Activated T-helper 17 cell treated with anti-CD3 and anti-CD28 coated beads, Interleukin-2, amount 50 U/mL, for 72 hours (primary cell): ENCODE measurements around the gene SRP68. TPM values are rescaled to one million over a fixed set of nuclear protein-coding genes. Genes with fewer than 3 reads are reported as not detected.
A peak's percentile ranks its signal among the peaks of the same experiment; 100 is the strongest.
"Not testable (repeated sequence)": the region's sequence is repeated elsewhere in the genome, so short reads cannot be mapped to it uniquely, and the experiment has no call there.

Source experiments
- ATAC-seq: fragments of 150-1000 bp; cut with Tn5 transposase; replicated peaks from 2 replicates; pipeline ENCODE4 v1.10.0; 2021; ENCODE audit warnings: mild to moderate bottlenecking, moderate library complexity
- H3K27ac Mint-ChIP-seq: one replicate; pipeline ENCODE4 v1.8.0; 2022; ENCODE audit warnings: mixed read lengths
- H3K27me3 Mint-ChIP-seq: one replicate; pipeline ENCODE4 v1.8.0; 2022; ENCODE audit warnings: mixed read lengths
- H3K36me3 Mint-ChIP-seq: one replicate; pipeline ENCODE4 v1.8.0; 2022; ENCODE audit warnings: low read depth, mild to moderate bottlenecking, mixed read lengths
- H3K4me1 Mint-ChIP-seq: one replicate; pipeline ENCODE4 v1.8.0; 2022; ENCODE audit warnings: mixed read lengths
- H3K4me3 Mint-ChIP-seq: one replicate; pipeline ENCODE4 v1.8.0; 2022; ENCODE audit warnings: mild to moderate bottlenecking, mixed read lengths
- H3K9me3 Mint-ChIP-seq: one replicate; pipeline ENCODE4 v1.8.0; 2022; ENCODE audit warnings: mixed read lengths
- total RNA-seq, 2 donors: library from RNA; stranded (reverse); gene quantifications; one replicate each; pipeline ENCODE4 v1.2.3, GENCODE V29; 2022

SRP68 gene
- total RNA-seq, 2 donors from 2014 or later: 109 to 117 TPM

GRCh38 chr17:76083536-76084182 is 11.3 kb upstream of the SRP68 start:
- ATAC-seq: no peak
- Mint-ChIP-seq H3K9me3 (no peaks in the 10 kb centered on the region), H3K4me3 (no peak overlapping the region), H3K27me3 (peaks cover 2% of the 10 kb centered on the region), H3K4me1 (no peaks in the 10 kb centered on the region), H3K36me3 (peaks cover 49% of the 10 kb centered on the region), H3K27ac (no peak overlapping the region)

GRCh38 chr17:76082326-76083251 is 10.3 kb upstream of the SRP68 start:
- Mint-ChIP-seq H3K36me3 (peaks cover 50% of the 10 kb centered on the region), H3K9me3 (no peaks in the 10 kb centered on the region), H3K4me3 (no peak overlapping the region), H3K27me3 (peaks cover 5% of the 10 kb centered on the region), H3K4me1 (no peaks in the 10 kb centered on the region), H3K27ac (no peak overlapping the region)
- ATAC-seq: no peak

GRCh38 chr17:76081295-76082210 is 9.2 kb upstream of the SRP68 start:
- H3K36me3 Mint-ChIP-seq: peaks cover 46% of the 10 kb centered on the region
- H3K27me3 Mint-ChIP-seq: peaks cover 9% of the 10 kb centered on the region
- H3K4me3 Mint-ChIP-seq: no peak overlapping the region
- ATAC-seq: peak; percentile 4
- no peaks in the 10 kb centered on the region for H3K4me1 Mint-ChIP-seq
- no peak overlapping the region for H3K27ac Mint-ChIP-seq
- H3K9me3 Mint-ChIP-seq: no peaks in the 10 kb centered on the region

GRCh38 chr17:76080768-76081287 is 8.5 kb upstream of the SRP68 start:
- no peaks in the 10 kb centered on the region for H3K4me1 Mint-ChIP-seq
- H3K27ac Mint-ChIP-seq: no peak overlapping the region
- no peak overlapping the region for H3K4me3 Mint-ChIP-seq
- peaks cover 46% of the 10 kb centered on the region for H3K36me3 Mint-ChIP-seq
- H3K27me3 Mint-ChIP-seq: peaks cover 9% of the 10 kb centered on the region
- no peaks in the 10 kb centered on the region for H3K9me3 Mint-ChIP-seq
- ATAC-seq: no peak

- no peak for ATAC-seq
- Mint-ChIP-seq H3K36me3 (peaks cover 46% of the 10 kb centered on the region), H3K4me1 (peaks cover 4% of the 10 kb centered on the region), H3K9me3 (no peaks in the 10 kb centered on the region), H3K4me3 (no peak overlapping the region), H3K27me3 (peaks cover 14% of the 10 kb centered on the region), H3K27ac (no peak overlapping the region)
Measured at GRCh38 chr17:76079956-76080767, 7.8 kb upstream of the SRP68 start.

GRCh38 chr17:76079535-76079955 is 7.2 kb upstream of the SRP68 start:
- Mint-ChIP-seq H3K4me3 (no peak overlapping the region), H3K9me3 (no peaks in the 10 kb centered on the region), H3K27ac (no peak overlapping the region), H3K4me1 (peaks cover 9% of the 10 kb centered on the region), H3K36me3 (peaks cover 46% of the 10 kb centered on the region), H3K27me3 (peaks cover 19% of the 10 kb centered on the region)
- ATAC-seq: no peak

GRCh38 chr17:76078860-76079534 is 6.7 kb upstream of the SRP68 start, which contains the start of gene ZACN:
Gene ZACN, plus strand, starts transcription at chr17:76079182. Its CDS starts 83 bp downstream, at chr17:76079265.
- no peaks in the 10 kb centered on the region for H3K9me3 Mint-ChIP-seq
- peaks cover 9% of the 10 kb centered on the region for H3K4me1 Mint-ChIP-seq
- peaks cover 41% of the 10 kb centered on the region for H3K36me3 Mint-ChIP-seq
- peak within 1 kb of the TSS; percentile 36 for H3K27ac Mint-ChIP-seq
- H3K4me3 Mint-ChIP-seq: peak within 1 kb of the TSS; percentile 19
- ATAC-seq: no peak
- H3K27me3 Mint-ChIP-seq: peaks cover 19% of the 10 kb centered on the region

- H3K36me3 Mint-ChIP-seq: peaks cover 41% of the 10 kb centered on the region
- not testable (repeated sequence) for H3K9me3 Mint-ChIP-seq, ATAC-seq, H3K4me1 Mint-ChIP-seq
- peak overlapping the region; percentile 19 for H3K4me3 Mint-ChIP-seq
- peak overlapping the region; percentile 36 for H3K27ac Mint-ChIP-seq
- H3K27me3 Mint-ChIP-seq: peaks cover 23% of the 10 kb centered on the region
Measured at GRCh38 chr17:76078370-76078769, 6.1 kb upstream of the SRP68 start.

- Mint-ChIP-seq H3K27me3 (peaks cover 23% of the 10 kb centered on the region), H3K27ac (no peak overlapping the region), H3K4me3 (no peak overlapping the region), H3K9me3 (no peaks in the 10 kb centered on the region), H3K36me3 (peaks cover 38% of the 10 kb centered on the region), H3K4me1 (peaks cover 9% of the 10 kb centered on the region)
- ATAC-seq: no peak
Measured at GRCh38 chr17:76077584-76078110, 5.3 kb upstream of the SRP68 start.

GRCh38 chr17:76076765-76077583 is 4.7 kb upstream of the SRP68 start:
- Mint-ChIP-seq H3K36me3 (peaks cover 40% of the 10 kb centered on the region), H3K27ac (no peak overlapping the region), H3K4me1 (peaks cover 9% of the 10 kb centered on the region), H3K4me3 (peak overlapping the region; percentile 70), H3K9me3 (no peaks in the 10 kb centered on the region), H3K27me3 (peaks cover 23% of the 10 kb centered on the region)
- no peak for ATAC-seq

- Mint-ChIP-seq H3K4me3 (peak overlapping the region; percentile 70), H3K4me1 (peaks cover 9% of the 10 kb centered on the region), H3K27me3 (peaks cover 23% of the 10 kb centered on the region), H3K27ac (no peak overlapping the region), H3K9me3 (no peaks in the 10 kb centered on the region), H3K36me3 (peaks cover 47% of the 10 kb centered on the region)
- ATAC-seq: no peak
Measured at GRCh38 chr17:76076146-76076764, 3.9 kb upstream of the SRP68 start.
